ENCODE results near the gene MYH4. TPM values are rescaled to one million over a fixed set of nuclear protein-coding genes. Genes with fewer than 3 reads are reported as not detected.

The MYH4 gene
- total and polyA plus RNA-seq, 2 of the 13 experiments (the other 11 are each of a cell fraction or from before 2014, with no cell fraction given): 0.01 to 0.02 TPM

DNA sequence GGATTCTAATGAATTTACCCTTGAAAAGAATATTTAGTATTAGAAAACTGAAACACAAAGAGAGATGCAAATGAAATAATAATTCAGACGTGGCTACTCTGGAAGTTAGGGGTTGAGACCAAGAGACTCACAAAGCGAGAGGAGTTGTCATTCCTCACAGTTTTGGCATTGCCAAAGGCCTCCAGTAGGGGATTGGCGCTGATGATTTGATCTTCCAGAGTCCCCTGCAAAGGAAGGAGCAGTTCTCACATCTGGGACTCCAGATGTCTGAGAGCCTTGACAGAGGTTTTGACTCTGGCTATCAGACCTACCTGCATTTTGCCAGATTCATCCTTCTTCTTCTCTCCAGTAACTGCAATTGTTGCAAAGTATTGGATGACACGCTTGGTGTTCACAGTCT, 54.2 kb downstream of the MYH4 start:
- no peaks in the 10 kb centered on the region for H4K20me1 ChIP-seq (ENCODE audit: insufficient read depth, low read length)
- DNase-seq (ENCODE audit: low spot score) (no peak), FAIRE-seq (no peak), ATAC-seq (no peak)
- H3K27ac ChIP-seq (ENCODE audit: extremely low read length, insufficient read depth, low read length): no peak overlapping the region
- H3K9ac ChIP-seq (ENCODE audit: insufficient read depth, low read depth, low read length): no peak overlapping the region
- no peaks in the 10 kb centered on the region; a peak in 1 of 5 replicates for H3K27me3 ChIP-seq (ENCODE audit: control insufficient read depth in 1 of 2, insufficient read depth in 2 of 2, low read length in 2 of 2)
- no peak overlapping the region for H2AFZ ChIP-seq (ENCODE audit: low read length)
- no peaks in the 10 kb centered on the region for H3K79me2 ChIP-seq (ENCODE audit: insufficient read depth, low read length)
- no peaks in the 10 kb centered on the region for H3K4me1 ChIP-seq (ENCODE audit: insufficient read depth, low read length)
- no peaks in the 10 kb centered on the region for H3K9me3 ChIP-seq (ENCODE audit: low read length)
- no peak overlapping the region for H3K4me2 ChIP-seq (ENCODE audit: low read depth, low read length)
- 4% methylated on average over 4 of the region's 4 CpGs for WGBS (ENCODE audit: low lambda C conversion rate)
- TF ChIP-seq, protein P1, sequence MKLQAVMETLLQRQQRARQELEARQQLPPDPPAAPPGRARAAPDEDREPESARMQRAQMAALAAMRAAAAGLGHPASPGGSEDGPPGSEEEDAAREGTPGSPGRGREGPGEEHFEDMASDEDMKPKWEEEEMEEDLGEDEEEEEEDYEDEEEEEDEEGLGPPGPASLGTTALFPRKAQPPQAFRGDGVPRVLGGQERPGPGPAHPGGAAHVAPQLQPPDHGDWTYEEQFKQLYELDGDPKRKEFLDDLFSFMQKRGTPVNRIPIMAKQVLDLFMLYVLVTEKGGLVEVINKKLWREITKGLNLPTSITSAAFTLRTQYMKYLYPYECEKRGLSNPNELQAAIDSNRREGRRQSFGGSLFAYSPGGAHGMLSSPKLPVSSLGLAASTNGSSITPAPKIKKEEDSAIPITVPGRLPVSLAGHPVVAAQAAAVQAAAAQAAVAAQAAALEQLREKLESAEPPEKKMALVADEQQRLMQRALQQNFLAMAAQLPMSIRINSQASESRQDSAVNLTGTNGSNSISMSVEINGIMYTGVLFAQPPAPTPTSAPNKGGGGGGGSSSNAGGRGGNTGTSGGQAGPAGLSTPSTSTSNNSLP (IDR thresholded peaks at IDR 0.05; ENCODE audit: low read depth, low read length): no peak
- TF ChIP-seq ZFP36L2 (CRISPR knock-in tag; IDR thresholded peaks at IDR 0.05) (no peak), TEAD2 (CRISPR knock-in tag; IDR thresholded peaks at IDR 0.05) (no peak), KAT8 (CRISPR knock-in tag; IDR thresholded peaks at IDR 0.05) (no peak), ZNF850 (CRISPR knock-in tag; conservative IDR thresholded peaks at IDR 0.05) (no peak)
- TF ChIP-seq, protein P2, sequence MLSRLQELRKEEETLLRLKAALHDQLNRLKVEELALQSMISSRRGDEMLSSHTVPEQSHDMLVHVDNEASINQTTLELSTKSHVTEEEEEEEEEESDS (CRISPR knock-in tag; IDR thresholded peaks at IDR 0.05; ENCODE audit: borderline replicate concordance): no peak
- TF ChIP-seq, protein P3, sequence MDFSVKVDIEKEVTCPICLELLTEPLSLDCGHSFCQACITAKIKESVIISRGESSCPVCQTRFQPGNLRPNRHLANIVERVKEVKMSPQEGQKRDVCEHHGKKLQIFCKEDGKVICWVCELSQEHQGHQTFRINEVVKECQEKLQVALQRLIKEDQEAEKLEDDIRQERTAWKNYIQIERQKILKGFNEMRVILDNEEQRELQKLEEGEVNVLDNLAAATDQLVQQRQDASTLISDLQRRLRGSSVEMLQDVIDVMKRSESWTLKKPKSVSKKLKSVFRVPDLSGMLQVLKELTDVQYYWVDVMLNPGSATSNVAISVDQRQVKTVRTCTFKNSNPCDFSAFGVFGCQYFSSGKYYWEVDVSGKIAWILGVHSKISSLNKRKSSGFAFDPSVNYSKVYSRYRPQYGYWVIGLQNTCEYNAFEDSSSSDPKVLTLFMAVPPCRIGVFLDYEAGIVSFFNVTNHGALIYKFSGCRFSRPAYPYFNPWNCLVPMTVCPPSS (IDR thresholded peaks at IDR 0.05): no peak
- TF ChIP-seq, protein P4, sequence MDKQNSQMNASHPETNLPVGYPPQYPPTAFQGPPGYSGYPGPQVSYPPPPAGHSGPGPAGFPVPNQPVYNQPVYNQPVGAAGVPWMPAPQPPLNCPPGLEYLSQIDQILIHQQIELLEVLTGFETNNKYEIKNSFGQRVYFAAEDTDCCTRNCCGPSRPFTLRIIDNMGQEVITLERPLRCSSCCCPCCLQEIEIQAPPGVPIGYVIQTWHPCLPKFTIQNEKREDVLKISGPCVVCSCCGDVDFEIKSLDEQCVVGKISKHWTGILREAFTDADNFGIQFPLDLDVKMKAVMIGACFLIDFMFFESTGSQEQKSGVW (CRISPR knock-in tag; IDR thresholded peaks at IDR 0.05; ENCODE audit: borderline replicate concordance): no peak
- in situ Hi-C loops (cut with HindIII; ENCODE audit: extremely low pct_ligation_motif_present, low pct_unique_long_range_greater_than_20kb): no loop called here
- intact Hi-C loops (cut with micrococcal nuclease; ENCODE audit: unreplicated experiment): no loop called here
- CTCF ChIA-PET (ENCODE audit: low intra/inter-chr PET ratio, low total read pairs): no interaction called here
- POLR2A ChIA-PET: no interaction called here
- no TSS peak for BruUV-seq (replicated peaks)
- no peak overlapping the region for H3K4me3 ChIP-seq (replicated peaks in 1 of 3; ENCODE audit: insufficient read depth in 1 of 3, low read depth in 2 of 3, low read length in 3 of 3)
- H3K36me3 ChIP-seq (replicated peaks in 1 of 2; ENCODE audit: control insufficient read depth in 1 of 2, insufficient read depth in 2 of 2, low read length in 2 of 2): no peaks in the 10 kb centered on the region
